Effector memory CD8-positive, alpha-beta T cell (primary cell): ENCODE results near the gene DIO1.

Experiments used
- ATAC-seq: fragments of 150-1000 bp; cut with Tn5 transposase; replicated peaks from 2 replicates; pipeline ENCODE4 v1.10.0; 2021; ENCODE audit warnings: mild to moderate bottlenecking, moderate library complexity
- DNase-seq, 3 experiments: peaks; one replicate each; pipeline ENCODE4 v3.0.0; 2021
- H3K27ac Mint-ChIP-seq, 2 donors: one replicate each; pipeline ENCODE4 v1.8.0; 2022; ENCODE audit warnings: mild to moderate bottlenecking in 2 of 2, mixed read lengths in 2 of 2, moderate library complexity in 2 of 2
- H3K27me3 Mint-ChIP-seq, 2 donors: one replicate each; pipeline ENCODE4 v1.8.0; 2022; ENCODE audit warnings: mixed read lengths in 2 of 2
- H3K36me3 Mint-ChIP-seq: one replicate; pipeline ENCODE4 v1.8.0; 2022; ENCODE audit warnings: mild to moderate bottlenecking, moderate library complexity, mixed read lengths; ENCODE audit not compliant: insufficient read depth
- H3K4me1 Mint-ChIP-seq, 2 donors: one replicate each; pipeline ENCODE4 v1.8.0; 2022; ENCODE audit warnings: low read depth in 2 of 2, mixed read lengths in 2 of 2
- H3K4me3 Mint-ChIP-seq, 2 donors: one replicate each; pipeline ENCODE4 v1.8.0; 2022; ENCODE audit warnings: mild to moderate bottlenecking in 2 of 2, mixed read lengths in 2 of 2, moderate library complexity in 2 of 2
- H3K9me3 Mint-ChIP-seq, 2 donors: one replicate each; pipeline ENCODE4 v1.8.0; 2022; ENCODE audit warnings: mixed read lengths in 2 of 2

The DIO1 gene

GRCh38 chr1:53905509-53905908 lies 11.5 kb downstream of the DIO1 start:
- DNase-seq (no peak), ATAC-seq (no peak)
- no peak overlapping the region for H3K27ac Mint-ChIP-seq
- H3K9me3 Mint-ChIP-seq: no peaks in the 10 kb centered on the region
- no peaks in the 10 kb centered on the region for H3K36me3 Mint-ChIP-seq
- no peak overlapping the region for H3K4me3 Mint-ChIP-seq
- no peaks in the 10 kb centered on the region for H3K27me3 Mint-ChIP-seq
- H3K4me1 Mint-ChIP-seq: no peaks in the 10 kb centered on the region

GRCh38 chr1:53906121-53906520 lies 12.1 kb downstream of the DIO1 start:
- H3K27me3 Mint-ChIP-seq: no peaks in the 10 kb centered on the region

GRCh38 chr1:53909946-53910345 lies 16.0 kb downstream of the DIO1 start:
- Mint-ChIP-seq H3K27ac (no peak overlapping the region), H3K4me3 (no peak overlapping the region), H3K36me3 (no peaks in the 10 kb centered on the region), H3K4me1 (no peaks in the 10 kb centered on the region), H3K27me3 (no peaks in the 10 kb centered on the region), H3K9me3 (no peaks in the 10 kb centered on the region)
- DNase-seq (no peak), ATAC-seq (no peak)

More at GRCh38 chr1:53906121-53906520, 12.1 kb downstream of the DIO1 start:
- Mint-ChIP-seq H3K36me3 (no peaks in the 10 kb centered on the region), H3K9me3 (no peaks in the 10 kb centered on the region), H3K27ac (no peak overlapping the region), H3K4me3 (no peak overlapping the region), H3K4me1 (no peaks in the 10 kb centered on the region)
- ATAC-seq (no peak), DNase-seq (no peak)

GRCh38 chr1:53911442-53911841 lies 17.5 kb downstream of the DIO1 start:
- DNase-seq: no peak
- no peaks in the 10 kb centered on the region for H3K27me3 Mint-ChIP-seq
- no peak overlapping the region for H3K27ac Mint-ChIP-seq
- no peaks in the 10 kb centered on the region for H3K36me3 Mint-ChIP-seq
- no peaks in the 10 kb centered on the region for H3K4me1 Mint-ChIP-seq
- H3K9me3 Mint-ChIP-seq: no peaks in the 10 kb centered on the region
- ATAC-seq: no peak
- no peak overlapping the region for H3K4me3 Mint-ChIP-seq

GRCh38 chr1:53913352-53914033 lies 19.5 kb downstream of the DIO1 start:
- ATAC-seq (no peak), DNase-seq (no peak)
- H3K9me3 Mint-ChIP-seq: no peaks in the 10 kb centered on the region
- peak overlapping the region; percentile 31 to 57 for H3K27ac Mint-ChIP-seq
- peaks cover 0 to 3% of the 10 kb centered on the region in 2 donors for H3K4me1 Mint-ChIP-seq
- no peaks in the 10 kb centered on the region for H3K36me3 Mint-ChIP-seq
- no peak overlapping the region for H3K4me3 Mint-ChIP-seq
- no peaks in the 10 kb centered on the region for H3K27me3 Mint-ChIP-seq

- ATAC-seq (no peak), DNase-seq (no peak)
- Mint-ChIP-seq H3K9me3 (no peaks in the 10 kb centered on the region), H3K27me3 (no peaks in the 10 kb centered on the region), H3K4me1 (peaks cover 3 to 21% of the 10 kb centered on the region in 2 donors), H3K4me3 (no peak overlapping the region), H3K36me3 (peaks cover 24% of the 10 kb centered on the region), H3K27ac (peak overlapping the region in 1 of 2 donors; percentile 80)
Observed at GRCh38 chr1:53918343-53918742, 24.4 kb downstream of the DIO1 start.

- Mint-ChIP-seq H3K27ac (peak overlapping the region; percentile 75), H3K9me3 (no peaks in the 10 kb centered on the region), H3K4me3 (no peak overlapping the region), H3K4me1 (peaks cover 3 to 21% of the 10 kb centered on the region in 2 donors), H3K27me3 (no peaks in the 10 kb centered on the region), H3K36me3 (peaks cover 37% of the 10 kb centered on the region)
- ATAC-seq (no peak), DNase-seq (no peak)
Observed at GRCh38 chr1:53919675-53920066, 25.7 kb downstream of the DIO1 start.

GRCh38 chr1:53927376-53927881 lies 33.4 kb downstream of the DIO1 start:
- H3K4me3 Mint-ChIP-seq: no peak overlapping the region
- H3K4me1 Mint-ChIP-seq: peaks cover 3 to 7% of the 10 kb centered on the region in 2 donors
- DNase-seq: no peak
- ATAC-seq: no peak
- H3K27ac Mint-ChIP-seq: peak overlapping the region in 1 of 2 donors; percentile 29
- no peaks in the 10 kb centered on the region for H3K27me3 Mint-ChIP-seq
- H3K36me3 Mint-ChIP-seq: peaks cover 53% of the 10 kb centered on the region
- no peaks in the 10 kb centered on the region for H3K9me3 Mint-ChIP-seq

- DNase-seq (no peak), ATAC-seq (no peak)
- H3K27ac Mint-ChIP-seq: peak overlapping the region; percentile 76 to 81
- no peak overlapping the region for H3K4me3 Mint-ChIP-seq
- peaks cover 38% of the 10 kb centered on the region for H3K36me3 Mint-ChIP-seq
- H3K9me3 Mint-ChIP-seq: no peaks in the 10 kb centered on the region
- no peaks in the 10 kb centered on the region for H3K27me3 Mint-ChIP-seq
- H3K4me1 Mint-ChIP-seq: peaks cover 3 to 7% of the 10 kb centered on the region in 2 donors
Observed at GRCh38 chr1:53929246-53929960, 35.4 kb downstream of the DIO1 start.

- peaks cover 3 to 7% of the 10 kb centered on the region in 2 donors for H3K4me1 Mint-ChIP-seq
- H3K27ac Mint-ChIP-seq: no peak overlapping the region
- H3K36me3 Mint-ChIP-seq: peaks cover 29% of the 10 kb centered on the region
- H3K4me3 Mint-ChIP-seq: no peak overlapping the region
- H3K27me3 Mint-ChIP-seq: no peaks in the 10 kb centered on the region
- DNase-seq (no peak), ATAC-seq (no peak)
- H3K9me3 Mint-ChIP-seq: no peaks in the 10 kb centered on the region
Observed at GRCh38 chr1:53930932-53931331, 36.9 kb downstream of the DIO1 start.

GRCh38 chr1:53931523-53931922 lies 37.5 kb downstream of the DIO1 start:
- H3K27me3 Mint-ChIP-seq: no peaks in the 10 kb centered on the region
- peaks cover 3 to 7% of the 10 kb centered on the region in 2 donors for H3K4me1 Mint-ChIP-seq
- H3K36me3 Mint-ChIP-seq: peaks cover 27% of the 10 kb centered on the region
- ATAC-seq: no peak
- no peak overlapping the region for H3K4me3 Mint-ChIP-seq
- DNase-seq: no peak
- H3K9me3 Mint-ChIP-seq: no peaks in the 10 kb centered on the region
- H3K27ac Mint-ChIP-seq: no peak overlapping the region

- DNase-seq (no peak), ATAC-seq (no peak)
- Mint-ChIP-seq H3K27ac (no peak overlapping the region), H3K27me3 (no peaks in the 10 kb centered on the region), H3K9me3 (no peaks in the 10 kb centered on the region), H3K4me3 (no peak overlapping the region), H3K4me1 (peaks cover 0 to 9% of the 10 kb centered on the region in 2 donors), H3K36me3 (peaks cover 32% of the 10 kb centered on the region)
Observed at GRCh38 chr1:53934170-53934765, 40.3 kb downstream of the DIO1 start.

GRCh38 chr1:53936430-53936829 lies 42.4 kb downstream of the DIO1 start:
- ATAC-seq: no peak
- no peaks in the 10 kb centered on the region for H3K27me3 Mint-ChIP-seq

More at GRCh38 chr1:53936430-53936829, 42.4 kb downstream of the DIO1 start:
- H3K27ac Mint-ChIP-seq: peak overlapping the region in 1 of 2 donors; percentile 20
- peaks cover 30% of the 10 kb centered on the region for H3K36me3 Mint-ChIP-seq
- no peak for DNase-seq
- H3K4me1 Mint-ChIP-seq: peaks cover 2 to 18% of the 10 kb centered on the region in 2 donors
- no peak overlapping the region for H3K4me3 Mint-ChIP-seq
- H3K9me3 Mint-ChIP-seq: no peaks in the 10 kb centered on the region
